GM23338 (cell line): ENCODE results near the gene SGSH. TPM values are rescaled to one million over a fixed set of nuclear protein-coding genes. Genes with fewer than 3 reads are reported as not detected.
"Not testable (repeated sequence)": the region's sequence is repeated elsewhere in the genome, so short reads cannot be mapped to it uniquely, and the experiment has no call there.

Experiments used
- ATAC-seq: fragments of 200-7000 bp; cut with Tn5 transposase; 3 replicates; pipeline ENCODE4 v1.9.1; 2020
- DNase-seq: peaks from one replicate; pipeline ENCODE4 v3.0.0-alpha.2; 2015; ENCODE audit warnings: low spot score
- H2AFZ ChIP-seq: fragments of 200-600 bp; sonication (generic); 2 replicates; pipeline ENCODE4 v1.8.0; 2016; ENCODE audit warnings: antibody characterized with exemption, mild to moderate bottlenecking, moderate library complexity
- H3F3A ChIP-seq: fragments of 200-600 bp; sonication (generic); replicated peaks from 2 replicates; pipeline ENCODE4 v1.8.0; 2017; ENCODE audit warnings: antibody characterized with exemption, mixed run types, low read depth
- H3K27ac ChIP-seq: fragments of 200-600 bp; sonication (generic); 2 replicates; pipeline ENCODE4 v1.6.1; 2016; ENCODE audit warnings: low read depth
- H3K27me3 ChIP-seq: fragments of 200-600 bp; sonication (generic); 2 replicates; pipeline ENCODE4 v1.8.0; 2016; ENCODE audit warnings: mild to moderate bottlenecking, mixed run types, moderate library complexity; ENCODE audit not compliant: insufficient read depth
- H3K36me3 ChIP-seq: fragments of 200-600 bp; sonication (generic); 2 replicates; pipeline ENCODE4 v1.8.0; 2016; ENCODE audit warnings: mild to moderate bottlenecking; ENCODE audit not compliant: insufficient read depth
- H3K4me1 ChIP-seq: fragments of 200-600 bp; sonication (generic); 2 replicates; pipeline ENCODE4 v1.8.0; 2016; ENCODE audit warnings: mild to moderate bottlenecking, moderate library complexity; ENCODE audit not compliant: insufficient read depth
- H3K4me2 ChIP-seq: fragments of 200-600 bp; sonication (generic); 2 replicates; pipeline ENCODE4 v1.7.1; 2017; ENCODE audit warnings: mixed run types
- H3K4me3 ChIP-seq: fragments of 200-600 bp; sonication (generic); 2 replicates; pipeline ENCODE4 v1.6.1; 2016; ENCODE audit warnings: mixed run types
- H3K79me2 ChIP-seq: fragments of 200-600 bp; sonication (generic); replicated peaks from 2 replicates; pipeline ENCODE4 v1.8.0; 2017; ENCODE audit warnings: mild to moderate bottlenecking; ENCODE audit not compliant: insufficient read depth
- H3K9me2 ChIP-seq: fragments of 200-600 bp; sonication (generic); 2 replicates; pipeline ENCODE4 v1.8.0; 2017; ENCODE audit not compliant: insufficient read depth
- H4K20me1 ChIP-seq: fragments of 200-600 bp; sonication (generic); replicated peaks from 2 replicates; pipeline ENCODE4 v1.8.0; 2017; ENCODE audit warnings: mild to moderate bottlenecking; ENCODE audit not compliant: insufficient read depth
- H3K27ac Mint-ChIP-seq: 2 replicates; pipeline ENCODE4 v1.8.0; 2020; ENCODE audit warnings: inconsistent platforms, mild to moderate bottlenecking, moderate library complexity, mixed read lengths
- H3K27me3 Mint-ChIP-seq: 3 replicates; pipeline ENCODE4 v1.8.0; 2022; ENCODE audit warnings: low read depth, mild to moderate bottlenecking, moderate library complexity, mixed read lengths, inconsistent platforms; ENCODE audit not compliant: insufficient read depth, poor library complexity
- H3K36me3 Mint-ChIP-seq: 3 replicates; pipeline ENCODE4 v1.8.0; 2021; ENCODE audit warnings: low read depth, mild to moderate bottlenecking, inconsistent platforms, moderate library complexity, mixed read lengths
- H3K4me1 Mint-ChIP-seq: 3 replicates; pipeline ENCODE4 v1.8.0; 2020; ENCODE audit warnings: mild to moderate bottlenecking, inconsistent platforms, mixed read lengths
- H3K4me3 Mint-ChIP-seq: 3 replicates; pipeline ENCODE4 v1.8.0; 2021; ENCODE audit warnings: moderate library complexity, mild to moderate bottlenecking, inconsistent platforms, mixed read lengths
- H3K9me3 Mint-ChIP-seq: 3 replicates; pipeline ENCODE4 v1.8.0; 2020; ENCODE audit warnings: moderate library complexity, mild to moderate bottlenecking, inconsistent platforms, mixed read lengths
- EZH2 ChIP-seq: fragments of 200-600 bp; sonication (generic); IDR thresholded peaks from one replicate; pipeline ENCODE4 v1.8.0; 2017; ENCODE audit warnings: antibody characterized with exemption, mild to moderate bottlenecking, low read depth; ENCODE audit not compliant: unreplicated experiment
- EZH2phosphoT487 ChIP-seq: fragments of 200-600 bp; sonication (generic); IDR thresholded peaks from one replicate; pipeline ENCODE4 v1.8.1; 2018; ENCODE audit warnings: antibody characterized with exemption; ENCODE audit not compliant: unreplicated experiment
- JUNB ChIP-seq: IDR thresholded peaks from one replicate; pipeline ENCODE4 v1.6.1; 2016; ENCODE audit warnings: antibody characterized with exemption; ENCODE audit not compliant: unreplicated experiment
- STAT1 ChIP-seq: IDR thresholded peaks from one replicate; pipeline ENCODE4 v1.6.1; 2016; ENCODE audit warnings: antibody characterized with exemption; ENCODE audit not compliant: unreplicated experiment
- ZNF331 ChIP-seq: fragments of 250-450 bp; sonication (Bioruptor Pico); IDR thresholded peaks from 2 replicates; pipeline ENCODE4 v1.5.0; 2020; ENCODE audit warnings: low read depth, mild to moderate bottlenecking, moderate library complexity
- polyA plus RNA-seq: library from polyadenylated mRNA; unstranded; fragments of >200 nt; fragmentation: Nextera tagmentation; extraction: Ambion mirVana; gene quantifications from 2 replicates; pipeline ENCODE4 v1.2.1, GENCODE V29; 2016
- total RNA-seq: library from RNA; depleted of rRNA; stranded (reverse); fragments of >200 nt; shearing (Covaris generic); gene quantifications from 2 replicates; pipeline ENCODE4 v1.2.3, GENCODE V29; 2014
- TF ChIP-seq, protein P1 (sequence below): IDR thresholded peaks from one replicate; pipeline ENCODE4 v1.6.1; 2018; ENCODE audit warnings: antibody characterized with exemption; ENCODE audit not compliant: unreplicated experiment
- TF ChIP-seq, protein P2 (sequence below), 2 experiments: fragments of 200-600 bp in 1 of 2; sonication (generic) in 1 of 2; conservative IDR thresholded peaks; 2 replicates each; pipeline versions ENCODE4 v1.5.1 to v1.6.1; 2016 to 2017; ENCODE audit warnings: antibody characterized with exemption in 2 of 2, low read depth in 2 of 2, mild to moderate bottlenecking in 2 of 2, moderate library complexity in 1 of 2
- TF ChIP-seq, protein P3 (sequence below): IDR thresholded peaks from 2 replicates; pipeline ENCODE4 v1.6.1; 2016; ENCODE audit warnings: antibody characterized with exemption
- TF ChIP-seq, protein P4 (sequence below): fragments of 250-450 bp; sonication (Bioruptor Pico); IDR thresholded peaks from 2 replicates; pipeline ENCODE4 v1.5.0; 2020; ENCODE audit warnings: mild to moderate bottlenecking, moderate library complexity

The SGSH gene
- total and polyA plus RNA-seq, 2 experiments from 2014 or later, result 9.6 to 17.5 TPM

DNA sequence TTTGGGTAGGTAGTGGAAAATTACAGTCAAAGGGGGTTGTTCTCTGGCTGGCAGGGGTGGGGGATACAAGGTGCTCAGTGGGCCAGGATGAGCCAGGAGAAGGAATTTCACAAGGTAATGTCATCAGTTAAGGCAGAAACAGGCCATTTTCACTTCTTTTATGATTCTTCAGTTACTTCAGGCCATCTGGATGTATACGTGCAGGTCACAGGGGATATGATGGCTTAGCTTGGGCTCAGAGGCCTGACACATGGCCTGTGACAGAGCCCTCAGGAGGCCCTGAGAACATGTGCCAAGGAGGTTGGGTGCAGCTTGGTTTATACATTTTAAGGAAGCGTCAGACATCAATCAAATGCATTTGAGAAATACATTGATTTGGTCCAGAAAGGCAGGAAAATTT is 38.2 kb upstream of the SGSH start:
- not testable (repeated sequence) for H3K36me3 Mint-ChIP-seq, H3K27me3 ChIP-seq, H3K4me3 ChIP-seq, H3K4me3 Mint-ChIP-seq, H3K9me2 ChIP-seq, H2AFZ ChIP-seq, ATAC-seq, H4K20me1 ChIP-seq, DNase-seq, H3K79me2 ChIP-seq, H3K36me3 ChIP-seq, H3K9me3 Mint-ChIP-seq
- peaks cover 48% of the 10 kb centered on the region for H3K4me1 Mint-ChIP-seq
- peak overlapping the region; percentile 89 for H3K27ac ChIP-seq
- H3K27me3 Mint-ChIP-seq, result peaks cover 28% of the 10 kb centered on the region
- H3K4me1 ChIP-seq, result peaks cover 38% of the 10 kb centered on the region
- H3F3A ChIP-seq, result peaks cover 36% of the 10 kb centered on the region
- peak overlapping the region; percentile 88 for H3K27ac Mint-ChIP-seq
- H3K4me2 ChIP-seq, result peak overlapping the region; percentile 60; the same call in 1 of the 2 replicates

DNA sequence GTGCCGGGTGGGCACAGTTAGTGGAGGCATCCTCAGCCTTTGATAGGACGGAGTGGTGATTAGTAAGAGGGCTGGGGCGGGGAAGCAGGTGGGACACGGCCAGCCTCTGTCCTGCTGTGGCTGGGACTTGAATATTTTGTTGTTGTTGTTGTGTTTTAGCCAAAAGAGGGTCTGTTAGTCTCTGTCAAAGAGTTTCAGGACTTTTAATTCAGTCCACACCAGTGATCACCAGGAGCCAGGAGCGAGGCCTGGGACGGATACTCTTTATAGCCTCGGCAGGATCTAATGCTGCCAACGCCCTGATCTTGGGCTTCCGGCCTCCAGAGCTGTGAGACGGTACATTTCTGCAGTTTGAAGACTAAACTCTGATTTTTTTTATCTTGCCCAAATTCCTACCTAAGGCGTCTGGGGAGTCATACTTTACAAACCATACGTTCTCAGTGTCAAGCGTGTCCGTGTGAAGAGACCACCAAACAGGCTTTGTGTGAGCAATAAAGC is 37.6 kb upstream of the SGSH start:
- Mint-ChIP-seq H3K4me3 (no peak overlapping the region; the same call in 2 of the 3 replicates), H3K9me3 (no peaks in the 10 kb centered on the region; the same call in 2 of the 3 replicates)
- no peak for TF ChIP-seq ZNF331 (CRISPR knock-in tag)
- TF ChIP-seq STAT1, result no peak
- TF ChIP-seq EZH2, result no peak
- TF ChIP-seq, protein P1, sequence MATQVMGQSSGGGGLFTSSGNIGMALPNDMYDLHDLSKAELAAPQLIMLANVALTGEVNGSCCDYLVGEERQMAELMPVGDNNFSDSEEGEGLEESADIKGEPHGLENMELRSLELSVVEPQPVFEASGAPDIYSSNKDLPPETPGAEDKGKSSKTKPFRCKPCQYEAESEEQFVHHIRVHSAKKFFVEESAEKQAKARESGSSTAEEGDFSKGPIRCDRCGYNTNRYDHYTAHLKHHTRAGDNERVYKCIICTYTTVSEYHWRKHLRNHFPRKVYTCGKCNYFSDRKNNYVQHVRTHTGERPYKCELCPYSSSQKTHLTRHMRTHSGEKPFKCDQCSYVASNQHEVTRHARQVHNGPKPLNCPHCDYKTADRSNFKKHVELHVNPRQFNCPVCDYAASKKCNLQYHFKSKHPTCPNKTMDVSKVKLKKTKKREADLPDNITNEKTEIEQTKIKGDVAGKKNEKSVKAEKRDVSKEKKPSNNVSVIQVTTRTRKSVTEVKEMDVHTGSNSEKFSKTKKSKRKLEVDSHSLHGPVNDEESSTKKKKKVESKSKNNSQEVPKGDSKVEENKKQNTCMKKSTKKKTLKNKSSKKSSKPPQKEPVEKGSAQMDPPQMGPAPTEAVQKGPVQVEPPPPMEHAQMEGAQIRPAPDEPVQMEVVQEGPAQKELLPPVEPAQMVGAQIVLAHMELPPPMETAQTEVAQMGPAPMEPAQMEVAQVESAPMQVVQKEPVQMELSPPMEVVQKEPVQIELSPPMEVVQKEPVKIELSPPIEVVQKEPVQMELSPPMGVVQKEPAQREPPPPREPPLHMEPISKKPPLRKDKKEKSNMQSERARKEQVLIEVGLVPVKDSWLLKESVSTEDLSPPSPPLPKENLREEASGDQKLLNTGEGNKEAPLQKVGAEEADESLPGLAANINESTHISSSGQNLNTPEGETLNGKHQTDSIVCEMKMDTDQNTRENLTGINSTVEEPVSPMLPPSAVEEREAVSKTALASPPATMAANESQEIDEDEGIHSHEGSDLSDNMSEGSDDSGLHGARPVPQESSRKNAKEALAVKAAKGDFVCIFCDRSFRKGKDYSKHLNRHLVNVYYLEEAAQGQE, result no peak
- TF ChIP-seq, protein P2, sequence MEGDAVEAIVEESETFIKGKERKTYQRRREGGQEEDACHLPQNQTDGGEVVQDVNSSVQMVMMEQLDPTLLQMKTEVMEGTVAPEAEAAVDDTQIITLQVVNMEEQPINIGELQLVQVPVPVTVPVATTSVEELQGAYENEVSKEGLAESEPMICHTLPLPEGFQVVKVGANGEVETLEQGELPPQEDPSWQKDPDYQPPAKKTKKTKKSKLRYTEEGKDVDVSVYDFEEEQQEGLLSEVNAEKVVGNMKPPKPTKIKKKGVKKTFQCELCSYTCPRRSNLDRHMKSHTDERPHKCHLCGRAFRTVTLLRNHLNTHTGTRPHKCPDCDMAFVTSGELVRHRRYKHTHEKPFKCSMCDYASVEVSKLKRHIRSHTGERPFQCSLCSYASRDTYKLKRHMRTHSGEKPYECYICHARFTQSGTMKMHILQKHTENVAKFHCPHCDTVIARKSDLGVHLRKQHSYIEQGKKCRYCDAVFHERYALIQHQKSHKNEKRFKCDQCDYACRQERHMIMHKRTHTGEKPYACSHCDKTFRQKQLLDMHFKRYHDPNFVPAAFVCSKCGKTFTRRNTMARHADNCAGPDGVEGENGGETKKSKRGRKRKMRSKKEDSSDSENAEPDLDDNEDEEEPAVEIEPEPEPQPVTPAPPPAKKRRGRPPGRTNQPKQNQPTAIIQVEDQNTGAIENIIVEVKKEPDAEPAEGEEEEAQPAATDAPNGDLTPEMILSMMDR (conservative IDR thresholded peaks at IDR 0.05; ENCODE audit: low read depth in 2 of 2), result no peak
- TF ChIP-seq EZH2phosphoT487, result no peak
- TF ChIP-seq, protein P3, sequence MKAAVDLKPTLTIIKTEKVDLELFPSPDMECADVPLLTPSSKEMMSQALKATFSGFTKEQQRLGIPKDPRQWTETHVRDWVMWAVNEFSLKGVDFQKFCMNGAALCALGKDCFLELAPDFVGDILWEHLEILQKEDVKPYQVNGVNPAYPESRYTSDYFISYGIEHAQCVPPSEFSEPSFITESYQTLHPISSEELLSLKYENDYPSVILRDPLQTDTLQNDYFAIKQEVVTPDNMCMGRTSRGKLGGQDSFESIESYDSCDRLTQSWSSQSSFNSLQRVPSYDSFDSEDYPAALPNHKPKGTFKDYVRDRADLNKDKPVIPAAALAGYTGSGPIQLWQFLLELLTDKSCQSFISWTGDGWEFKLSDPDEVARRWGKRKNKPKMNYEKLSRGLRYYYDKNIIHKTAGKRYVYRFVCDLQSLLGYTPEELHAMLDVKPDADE, result no peak
- no peak for TF ChIP-seq JUNB
- TF ChIP-seq, protein P4, sequence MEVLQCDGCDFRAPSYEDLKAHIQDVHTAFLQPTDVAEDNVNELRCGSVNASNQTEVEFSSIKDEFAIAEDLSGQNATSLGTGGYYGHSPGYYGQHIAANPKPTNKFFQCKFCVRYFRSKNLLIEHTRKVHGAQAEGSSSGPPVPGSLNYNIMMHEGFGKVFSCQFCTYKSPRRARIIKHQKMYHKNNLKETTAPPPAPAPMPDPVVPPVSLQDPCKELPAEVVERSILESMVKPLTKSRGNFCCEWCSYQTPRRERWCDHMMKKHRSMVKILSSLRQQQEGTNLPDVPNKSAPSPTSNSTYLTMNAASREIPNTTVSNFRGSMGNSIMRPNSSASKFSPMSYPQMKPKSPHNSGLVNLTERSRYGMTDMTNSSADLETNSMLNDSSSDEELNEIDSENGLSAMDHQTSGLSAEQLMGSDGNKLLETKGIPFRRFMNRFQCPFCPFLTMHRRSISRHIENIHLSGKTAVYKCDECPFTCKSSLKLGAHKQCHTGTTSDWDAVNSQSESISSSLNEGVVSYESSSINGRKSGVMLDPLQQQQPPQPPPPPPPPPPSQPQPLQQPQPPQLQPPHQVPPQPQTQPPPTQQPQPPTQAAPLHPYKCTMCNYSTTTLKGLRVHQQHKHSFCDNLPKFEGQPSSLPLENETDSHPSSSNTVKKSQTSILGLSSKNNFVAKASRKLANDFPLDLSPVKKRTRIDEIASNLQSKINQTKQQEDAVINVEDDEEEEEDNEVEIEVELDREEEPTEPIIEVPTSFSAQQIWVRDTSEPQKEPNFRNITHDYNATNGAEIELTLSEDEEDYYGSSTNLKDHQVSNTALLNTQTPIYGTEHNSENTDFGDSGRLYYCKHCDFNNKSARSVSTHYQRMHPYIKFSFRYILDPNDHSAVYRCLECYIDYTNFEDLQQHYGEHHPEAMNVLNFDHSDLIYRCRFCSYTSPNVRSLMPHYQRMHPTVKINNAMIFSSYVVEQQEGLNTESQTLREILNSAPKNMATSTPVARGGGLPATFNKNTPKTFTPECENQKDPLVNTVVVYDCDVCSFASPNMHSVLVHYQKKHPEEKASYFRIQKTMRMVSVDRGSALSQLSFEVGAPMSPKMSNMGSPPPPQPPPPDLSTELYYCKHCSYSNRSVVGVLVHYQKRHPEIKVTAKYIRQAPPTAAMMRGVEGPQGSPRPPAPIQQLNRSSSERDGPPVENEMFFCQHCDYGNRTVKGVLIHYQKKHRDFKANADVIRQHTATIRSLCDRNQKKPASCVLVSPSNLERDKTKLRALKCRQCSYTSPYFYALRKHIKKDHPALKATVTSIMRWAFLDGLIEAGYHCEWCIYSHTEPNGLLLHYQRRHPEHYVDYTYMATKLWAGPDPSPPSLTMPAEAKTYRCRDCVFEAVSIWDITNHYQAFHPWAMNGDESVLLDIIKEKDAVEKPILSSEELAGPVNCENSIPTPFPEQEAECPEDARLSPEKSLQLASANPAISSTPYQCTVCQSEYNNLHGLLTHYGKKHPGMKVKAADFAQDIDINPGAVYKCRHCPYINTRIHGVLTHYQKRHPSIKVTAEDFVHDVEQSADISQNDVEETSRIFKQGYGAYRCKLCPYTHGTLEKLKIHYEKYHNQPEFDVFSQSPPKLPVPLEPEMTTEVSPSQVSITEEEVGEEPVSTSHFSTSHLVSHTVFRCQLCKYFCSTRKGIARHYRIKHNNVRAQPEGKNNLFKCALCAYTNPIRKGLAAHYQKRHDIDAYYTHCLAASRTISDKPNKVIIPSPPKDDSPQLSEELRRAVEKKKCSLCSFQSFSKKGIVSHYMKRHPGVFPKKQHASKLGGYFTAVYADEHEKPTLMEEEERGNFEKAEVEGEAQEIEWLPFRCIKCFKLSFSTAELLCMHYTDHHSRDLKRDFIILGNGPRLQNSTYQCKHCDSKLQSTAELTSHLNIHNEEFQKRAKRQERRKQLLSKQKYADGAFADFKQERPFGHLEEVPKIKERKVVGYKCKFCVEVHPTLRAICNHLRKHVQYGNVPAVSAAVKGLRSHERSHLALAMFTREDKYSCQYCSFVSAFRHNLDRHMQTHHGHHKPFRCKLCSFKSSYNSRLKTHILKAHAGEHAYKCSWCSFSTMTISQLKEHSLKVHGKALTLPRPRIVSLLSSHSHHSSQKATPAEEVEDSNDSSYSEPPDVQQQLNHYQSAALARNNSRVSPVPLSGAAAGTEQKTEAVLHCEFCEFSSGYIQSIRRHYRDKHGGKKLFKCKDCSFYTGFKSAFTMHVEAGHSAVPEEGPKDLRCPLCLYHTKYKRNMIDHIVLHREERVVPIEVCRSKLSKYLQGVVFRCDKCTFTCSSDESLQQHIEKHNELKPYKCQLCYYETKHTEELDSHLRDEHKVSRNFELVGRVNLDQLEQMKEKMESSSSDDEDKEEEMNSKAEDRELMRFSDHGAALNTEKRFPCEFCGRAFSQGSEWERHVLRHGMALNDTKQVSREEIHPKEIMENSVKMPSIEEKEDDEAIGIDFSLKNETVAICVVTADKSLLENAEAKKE, result no peak

More for the DNA sequence above, 37.6 kb upstream of the SGSH start:
- H3K79me2 ChIP-seq, result 0 out of 2 replicates have a peak, but pooled peaks cover 3% of the 10 kb centered on the region
- H3K27ac ChIP-seq, result peak overlapping the region; percentile 89
- no peaks in the 10 kb centered on the region for H3K27me3 ChIP-seq
- H3F3A ChIP-seq, result peaks cover 36% of the 10 kb centered on the region
- Mint-ChIP-seq H3K27ac (peak overlapping the region; percentile 88), H3K4me1 (peaks cover 45% of the 10 kb centered on the region), H3K36me3 (no peaks in the 10 kb centered on the region), H3K27me3 (peaks cover 26% of the 10 kb centered on the region)
- DNase-seq (peak; percentile 37), ATAC-seq (no peak; the same call in 2 of the 3 replicates)
- peaks cover 37% of the 10 kb centered on the region for H3K4me1 ChIP-seq
- H4K20me1 ChIP-seq, result no peaks in the 10 kb centered on the region
- H2AFZ ChIP-seq, result no peak overlapping the region
- H3K4me2 ChIP-seq, result peak overlapping the region; percentile 22
- no peaks in the 10 kb centered on the region for H3K36me3 ChIP-seq
- no peaks in the 10 kb centered on the region for H3K9me2 ChIP-seq
- H3K4me3 ChIP-seq, result no peak overlapping the region
